Endothelial cell (in vitro differentiated cells): ENCODE data around the gene DSCAML1. TPM values are rescaled to one million over a fixed set of nuclear protein-coding genes. Genes with fewer than 3 reads are reported as not detected.

Experiments
- DNase-seq: peaks from one replicate; pipeline ENCODE4 v3.0.0; 2021; ENCODE audit warnings: low spot score
- H3K27ac Mint-ChIP-seq: one replicate; pipeline ENCODE4 v1.8.0; 2021; ENCODE audit warnings: mixed read lengths, inconsistent platforms; ENCODE audit not compliant: unreplicated experiment
- H3K27me3 Mint-ChIP-seq: one replicate; pipeline ENCODE4 v1.8.0; 2021; ENCODE audit warnings: mild to moderate bottlenecking, moderate library complexity, mixed read lengths, inconsistent platforms; ENCODE audit not compliant: unreplicated experiment
- H3K36me3 Mint-ChIP-seq: one replicate; pipeline ENCODE4 v1.8.0; 2021; ENCODE audit warnings: mild to moderate bottlenecking, low read depth, mixed read lengths, inconsistent platforms; ENCODE audit not compliant: unreplicated experiment
- H3K4me1 Mint-ChIP-seq: one replicate; pipeline ENCODE4 v1.8.0; 2021; ENCODE audit warnings: mild to moderate bottlenecking, mixed read lengths, inconsistent platforms; ENCODE audit not compliant: unreplicated experiment
- H3K4me3 Mint-ChIP-seq: one replicate; pipeline ENCODE4 v1.8.0; 2021; ENCODE audit warnings: mild to moderate bottlenecking, mixed read lengths, inconsistent platforms; ENCODE audit not compliant: unreplicated experiment
- H3K9me3 Mint-ChIP-seq: one replicate; pipeline ENCODE4 v1.8.0; 2021; ENCODE audit warnings: mixed read lengths, inconsistent platforms; ENCODE audit not compliant: unreplicated experiment
- total RNA-seq: library from RNA; stranded (reverse); fragmentation: NEBNext Ultra II Directional; extraction: Animal tissue kit (Norgen Biotek cat#: 25700); gene quantifications from one replicate; pipeline ENCODE4 v1.2.1, GENCODE V29; 2021; ENCODE audit not compliant: unreplicated experiment
- TF ChIP-seq, protein P1 (sequence below): fragments of 200-600 bp; sonication (generic); IDR thresholded peaks from one replicate; pipeline ENCODE4 v1.5.0; 2021; ENCODE audit warnings: antibody characterized with exemption; ENCODE audit not compliant: unreplicated experiment

Gene DSCAML1
- total RNA-seq, 1 donor from 2014 or later: 3.8 TPM

DNA sequence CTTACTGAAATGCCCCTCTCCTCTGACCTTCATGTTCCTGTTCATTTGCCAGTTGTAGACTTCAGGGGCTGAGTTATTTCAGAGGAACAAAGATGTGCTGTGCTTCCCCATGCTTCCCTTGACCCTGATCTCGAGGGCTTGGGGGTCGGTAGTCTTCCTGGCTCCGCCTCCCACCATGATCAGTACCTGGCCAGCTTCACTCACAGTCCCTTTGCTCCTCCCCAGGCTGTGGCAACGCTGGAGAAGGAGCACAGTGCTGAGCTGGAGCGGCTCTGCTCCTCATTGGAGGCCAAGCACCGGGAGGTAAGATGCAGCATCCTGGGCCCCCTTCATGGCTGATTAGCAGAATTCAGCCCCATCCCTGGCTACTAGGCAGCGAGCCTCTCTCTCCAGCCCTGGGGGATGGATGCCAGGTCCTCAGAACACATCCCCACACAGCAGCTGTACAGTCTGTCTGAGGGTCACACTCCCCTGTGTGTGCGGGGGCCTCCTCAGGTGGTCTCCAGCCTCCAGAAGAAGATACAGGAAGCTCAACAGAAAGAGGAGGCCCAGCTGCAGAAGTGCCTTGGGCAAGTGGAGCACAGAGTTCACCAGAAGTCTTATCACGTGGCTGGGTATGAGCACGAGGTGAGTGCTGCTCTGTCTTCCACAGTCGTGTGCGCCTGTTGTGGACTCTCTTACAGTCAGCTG, 404.9 kb downstream of the DSCAML1 start:
- Mint-ChIP-seq H3K4me3 (no peak overlapping the region), H3K4me1 (no peaks in the 10 kb centered on the region), H3K27ac (no peak overlapping the region), H3K27me3 (peaks cover 3% of the 10 kb centered on the region), H3K36me3 (peaks cover 52% of the 10 kb centered on the region), H3K9me3 (no peaks in the 10 kb centered on the region)
- TF ChIP-seq, protein P1, sequence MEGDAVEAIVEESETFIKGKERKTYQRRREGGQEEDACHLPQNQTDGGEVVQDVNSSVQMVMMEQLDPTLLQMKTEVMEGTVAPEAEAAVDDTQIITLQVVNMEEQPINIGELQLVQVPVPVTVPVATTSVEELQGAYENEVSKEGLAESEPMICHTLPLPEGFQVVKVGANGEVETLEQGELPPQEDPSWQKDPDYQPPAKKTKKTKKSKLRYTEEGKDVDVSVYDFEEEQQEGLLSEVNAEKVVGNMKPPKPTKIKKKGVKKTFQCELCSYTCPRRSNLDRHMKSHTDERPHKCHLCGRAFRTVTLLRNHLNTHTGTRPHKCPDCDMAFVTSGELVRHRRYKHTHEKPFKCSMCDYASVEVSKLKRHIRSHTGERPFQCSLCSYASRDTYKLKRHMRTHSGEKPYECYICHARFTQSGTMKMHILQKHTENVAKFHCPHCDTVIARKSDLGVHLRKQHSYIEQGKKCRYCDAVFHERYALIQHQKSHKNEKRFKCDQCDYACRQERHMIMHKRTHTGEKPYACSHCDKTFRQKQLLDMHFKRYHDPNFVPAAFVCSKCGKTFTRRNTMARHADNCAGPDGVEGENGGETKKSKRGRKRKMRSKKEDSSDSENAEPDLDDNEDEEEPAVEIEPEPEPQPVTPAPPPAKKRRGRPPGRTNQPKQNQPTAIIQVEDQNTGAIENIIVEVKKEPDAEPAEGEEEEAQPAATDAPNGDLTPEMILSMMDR: no peak
- no peak for DNase-seq

DNA sequence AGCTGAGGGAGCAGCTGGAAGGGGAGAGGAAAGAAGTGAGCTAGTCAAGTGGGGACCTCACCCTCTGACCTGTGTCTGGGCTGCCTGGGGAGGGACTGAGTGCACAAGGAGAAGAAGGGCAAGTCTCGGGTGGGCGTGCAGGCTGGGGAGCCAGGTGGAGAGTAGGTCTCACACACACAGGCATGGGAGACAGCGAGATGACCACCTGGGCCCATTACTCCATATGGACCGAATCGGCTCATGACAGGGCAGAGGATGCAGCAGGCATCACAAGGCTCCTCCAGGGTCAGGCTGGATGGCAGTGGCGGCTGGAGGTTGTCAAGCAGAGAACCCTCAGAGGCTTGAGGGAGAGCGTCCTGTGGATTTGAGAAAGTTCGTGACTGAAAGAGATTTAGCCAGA, 405.8 kb downstream of the DSCAML1 start:
- Mint-ChIP-seq H3K27ac (no peak overlapping the region), H3K9me3 (no peaks in the 10 kb centered on the region), H3K36me3 (peaks cover 44% of the 10 kb centered on the region), H3K4me3 (peak overlapping the region; percentile 66), H3K27me3 (peaks cover 3% of the 10 kb centered on the region), H3K4me1 (no peaks in the 10 kb centered on the region)
- TF ChIP-seq, protein P1: no peak
- no peak for DNase-seq

DNA sequence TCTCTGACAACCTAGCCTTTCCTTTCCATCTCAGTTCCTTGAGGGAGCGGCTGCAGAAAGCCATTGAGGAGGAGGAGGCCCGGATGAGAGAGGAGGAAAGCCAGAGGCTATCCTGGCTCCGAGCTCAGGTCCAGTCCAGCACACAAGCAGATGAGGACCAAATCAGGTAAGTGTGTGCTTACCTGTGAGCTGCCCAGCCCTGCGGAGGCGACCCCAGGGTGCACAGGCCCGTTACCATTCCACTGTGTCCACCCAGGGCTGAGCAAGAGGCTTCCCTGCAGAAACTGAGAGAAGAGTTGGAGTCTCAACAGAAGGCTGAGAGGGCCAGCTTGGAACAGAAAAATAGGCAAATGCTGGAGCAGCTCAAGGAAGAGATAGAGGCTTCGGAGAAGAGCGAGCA, 406.3 kb downstream of the DSCAML1 start:
- peaks cover 39% of the 10 kb centered on the region for H3K36me3 Mint-ChIP-seq
- DNase-seq: no peak
- TF ChIP-seq, protein P1: no peak
- H3K27me3 Mint-ChIP-seq: peaks cover 3% of the 10 kb centered on the region
- no peak overlapping the region for H3K27ac Mint-ChIP-seq
- peak overlapping the region; percentile 66 for H3K4me3 Mint-ChIP-seq
- no peaks in the 10 kb centered on the region for H3K4me1 Mint-ChIP-seq
- no peaks in the 10 kb centered on the region for H3K9me3 Mint-ChIP-seq

GRCh38 chr11:117387992-117388755, 408.8 kb downstream of the DSCAML1 start:
- H3K4me1 Mint-ChIP-seq: peaks cover 3% of the 10 kb centered on the region
- no peak overlapping the region for H3K27ac Mint-ChIP-seq
- H3K36me3 Mint-ChIP-seq: peaks cover 22% of the 10 kb centered on the region
- no peaks in the 10 kb centered on the region for H3K9me3 Mint-ChIP-seq
- H3K4me3 Mint-ChIP-seq: no peak overlapping the region
- H3K27me3 Mint-ChIP-seq: peaks cover 6% of the 10 kb centered on the region
- no peak for DNase-seq
- TF ChIP-seq, protein P1: no peak

DNA sequence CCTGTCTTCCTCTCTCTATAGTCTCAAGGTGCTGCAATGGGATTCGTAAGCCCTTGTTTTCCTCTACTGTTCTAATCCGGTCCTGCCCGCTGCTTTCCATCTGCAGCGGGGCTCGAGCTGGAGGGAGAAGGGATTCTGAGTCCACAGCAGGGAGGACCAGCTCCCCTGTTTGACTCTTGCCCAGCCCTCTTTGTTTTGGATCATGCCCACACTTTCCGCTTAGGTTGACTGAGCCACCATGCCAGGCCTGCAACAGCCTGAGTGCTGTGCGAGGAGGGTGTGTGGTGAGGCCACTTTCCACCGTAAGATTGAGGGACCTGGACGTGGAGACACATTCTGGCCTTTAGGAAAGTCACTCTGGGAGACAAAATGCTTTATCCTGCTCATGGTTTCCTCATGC, 411.1 kb downstream of the DSCAML1 start:
- no peak overlapping the region for H3K27ac Mint-ChIP-seq
- TF ChIP-seq, protein P1: no peak
- H3K4me3 Mint-ChIP-seq: no peak overlapping the region
- H3K36me3 Mint-ChIP-seq: peaks cover 18% of the 10 kb centered on the region
- DNase-seq: no peak
- H3K27me3 Mint-ChIP-seq: peaks cover 7% of the 10 kb centered on the region
- no peaks in the 10 kb centered on the region for H3K9me3 Mint-ChIP-seq
- peaks cover 3% of the 10 kb centered on the region for H3K4me1 Mint-ChIP-seq
